Activated CD8-positive, alpha-beta memory T cell treated with anti-CD3 and anti-CD28 coated beads for 4 hours (primary cell): Measurements from ENCODE around the gene SPSB4.
"Not testable (repeated sequence)": the region's sequence is repeated elsewhere in the genome, so short reads cannot be mapped to it uniquely, and the experiment has no call there.

Experiments
- DNase-seq, 2 donors: peaks; one replicate each; pipeline ENCODE4 v3.0.0-alpha.2; 2020; ENCODE audit warnings: low read depth in 2 of 2

The SPSB4 gene

GRCh38 chr3:141095546-141095937 is 44.4 kb downstream of the SPSB4 start:
- no peak for DNase-seq

GRCh38 chr3:141096164-141096563 is 45.0 kb downstream of the SPSB4 start:
- DNase-seq = no peak

- DNase-seq = no peak
Measured at GRCh38 chr3:141096981-141097380, 45.8 kb downstream of the SPSB4 start.

GRCh38 chr3:141100112-141100511 is 49.0 kb downstream of the SPSB4 start:
- no peak for DNase-seq

- DNase-seq = no peak
Measured at GRCh38 chr3:141100531-141101320, 49.6 kb downstream of the SPSB4 start.

- DNase-seq = no peak
Measured at GRCh38 chr3:141102372-141102771, 51.2 kb downstream of the SPSB4 start.

GRCh38 chr3:141103067-141103466 is 51.9 kb downstream of the SPSB4 start:
- no peak for DNase-seq

- DNase-seq = no peak
Measured at GRCh38 chr3:141103503-141103902, 52.4 kb downstream of the SPSB4 start.

GRCh38 chr3:141104151-141104821 is 53.1 kb downstream of the SPSB4 start:
- no peak for DNase-seq

- peak; percentile 19 to 25 for DNase-seq
Measured at GRCh38 chr3:141105828-141106628, 54.9 kb downstream of the SPSB4 start.

- DNase-seq = no peak
Measured at GRCh38 chr3:141106842-141107241, 55.7 kb downstream of the SPSB4 start.

- DNase-seq = no peak
Measured at GRCh38 chr3:141108039-141108438, 56.9 kb downstream of the SPSB4 start.

GRCh38 chr3:141109751-141110150 is 58.6 kb downstream of the SPSB4 start:
- DNase-seq = no peak

GRCh38 chr3:141110322-141110721 is 59.2 kb downstream of the SPSB4 start:
- no peak for DNase-seq

GRCh38 chr3:141111364-141112155 is 60.4 kb downstream of the SPSB4 start:
- no peak for DNase-seq

- no peak for DNase-seq
Measured at GRCh38 chr3:141112686-141113297, 61.6 kb downstream of the SPSB4 start.

GRCh38 chr3:141113680-141114079 is 62.5 kb downstream of the SPSB4 start:
- DNase-seq = not testable (repeated sequence)

- no peak for DNase-seq
Measured at GRCh38 chr3:141114179-141114745, 63.1 kb downstream of the SPSB4 start.

GRCh38 chr3:141114816-141115460 is 63.8 kb downstream of the SPSB4 start:
- DNase-seq = no peak

GRCh38 chr3:141115789-141116541 is 64.8 kb downstream of the SPSB4 start:
- no peak for DNase-seq
